Measurements from ENCODE around the gene HTR2A.
A peak's percentile ranks its signal among the peaks of the same experiment; 100 is the strongest.

The HTR2A gene

GRCh38 chr13:46845146-46845545, 51.7 kb downstream of the HTR2A start:
- TF ChIP-seq, protein P1, sequence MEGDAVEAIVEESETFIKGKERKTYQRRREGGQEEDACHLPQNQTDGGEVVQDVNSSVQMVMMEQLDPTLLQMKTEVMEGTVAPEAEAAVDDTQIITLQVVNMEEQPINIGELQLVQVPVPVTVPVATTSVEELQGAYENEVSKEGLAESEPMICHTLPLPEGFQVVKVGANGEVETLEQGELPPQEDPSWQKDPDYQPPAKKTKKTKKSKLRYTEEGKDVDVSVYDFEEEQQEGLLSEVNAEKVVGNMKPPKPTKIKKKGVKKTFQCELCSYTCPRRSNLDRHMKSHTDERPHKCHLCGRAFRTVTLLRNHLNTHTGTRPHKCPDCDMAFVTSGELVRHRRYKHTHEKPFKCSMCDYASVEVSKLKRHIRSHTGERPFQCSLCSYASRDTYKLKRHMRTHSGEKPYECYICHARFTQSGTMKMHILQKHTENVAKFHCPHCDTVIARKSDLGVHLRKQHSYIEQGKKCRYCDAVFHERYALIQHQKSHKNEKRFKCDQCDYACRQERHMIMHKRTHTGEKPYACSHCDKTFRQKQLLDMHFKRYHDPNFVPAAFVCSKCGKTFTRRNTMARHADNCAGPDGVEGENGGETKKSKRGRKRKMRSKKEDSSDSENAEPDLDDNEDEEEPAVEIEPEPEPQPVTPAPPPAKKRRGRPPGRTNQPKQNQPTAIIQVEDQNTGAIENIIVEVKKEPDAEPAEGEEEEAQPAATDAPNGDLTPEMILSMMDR (IDR thresholded peaks at IDR 0.05), result no peak
- Histone ChIP-seq H3K4me3 (no peak overlapping the region), H3K27ac (no peak overlapping the region)
- no peak for DNase-seq (ENCODE audit: low spot score)

DNA sequence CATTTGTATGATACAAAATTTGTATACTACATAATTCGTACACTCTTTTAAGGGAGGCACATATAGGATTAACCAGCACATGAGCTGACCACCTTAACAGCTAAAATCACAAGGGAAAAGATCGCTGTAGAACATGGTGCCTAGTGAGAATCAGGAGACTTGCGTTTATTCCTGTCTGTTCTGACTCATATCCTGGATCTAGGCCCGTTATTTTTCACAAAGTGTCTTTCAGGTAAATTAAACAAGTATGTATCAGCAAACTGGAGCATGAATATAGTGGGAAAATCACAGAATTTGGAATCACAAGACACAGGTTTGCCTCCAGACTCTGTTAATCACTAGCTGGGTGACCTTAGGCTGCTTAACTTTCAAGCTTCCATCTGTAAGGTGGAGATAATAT, 52.4 kb downstream of the HTR2A start:
- Histone ChIP-seq H3K27ac (no peak overlapping the region), H3K4me3 (no peak overlapping the region)
- no peak for DNase-seq (ENCODE audit: low spot score)
- TF ChIP-seq, protein P1 (IDR thresholded peaks at IDR 0.05), result no peak

DNA sequence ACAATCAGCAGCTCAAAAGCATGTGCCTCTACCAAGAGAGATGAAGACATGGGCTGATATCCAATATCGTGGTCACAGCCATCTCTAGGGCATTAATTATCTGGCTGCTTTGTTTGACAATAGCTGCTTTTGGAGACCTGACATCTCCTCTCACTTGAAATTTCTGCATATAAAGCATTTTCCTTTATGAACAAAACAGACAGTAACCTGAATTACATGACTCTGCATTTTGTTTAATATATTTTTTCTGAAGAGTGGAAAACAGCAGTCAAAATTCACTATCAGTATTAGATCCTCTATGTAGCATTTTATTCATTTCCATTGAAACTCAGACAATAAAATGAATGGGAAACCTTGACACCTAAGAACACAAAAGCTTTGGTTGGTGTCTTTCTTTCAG, 57.5 kb downstream of the HTR2A start:
- Histone ChIP-seq H3K4me3 (no peak overlapping the region), H3K27ac (no peak overlapping the region)
- TF ChIP-seq, protein P1 (IDR thresholded peaks at IDR 0.05), result no peak
- DNase-seq (ENCODE audit: low spot score), result no peak

- Histone ChIP-seq H3K4me3 (no peak overlapping the region), H3K27ac (no peak overlapping the region)
- no peak for DNase-seq (ENCODE audit: low spot score)
- TF ChIP-seq, protein P1 (IDR thresholded peaks at IDR 0.05), result no peak
Measured at GRCh38 chr13:46834657-46835056, 62.2 kb downstream of the HTR2A start.

- Histone ChIP-seq H3K4me3 (no peak overlapping the region), H3K27ac (no peak overlapping the region)
- TF ChIP-seq, protein P1 (IDR thresholded peaks at IDR 0.05), result peak; percentile 55
- no peak for DNase-seq (ENCODE audit: low spot score)
Measured at GRCh38 chr13:46831588-46832194, 65.2 kb downstream of the HTR2A start.

- no peak overlapping the region for H3K27ac ChIP-seq
- H3K4me3 ChIP-seq, result no peak overlapping the region
- TF ChIP-seq, protein P1 (IDR thresholded peaks at IDR 0.05), result no peak
- DNase-seq (ENCODE audit: low spot score), result no peak
Measured at GRCh38 chr13:46830405-46831005, 66.3 kb downstream of the HTR2A start.

- no peak overlapping the region for H3K27ac ChIP-seq
- DNase-seq (ENCODE audit: low spot score), result no peak
- TF ChIP-seq, protein P1 (IDR thresholded peaks at IDR 0.05), result no peak
- no peak overlapping the region for H3K4me3 ChIP-seq
Measured at GRCh38 chr13:46822551-46822950, 74.3 kb downstream of the HTR2A start.
